CD4-positive, alpha-beta T cell (primary cell): Measurements from ENCODE around the gene POLE. TPM values are rescaled to one million over a fixed set of nuclear protein-coding genes. Genes with fewer than 3 reads are reported as not detected.

Experiments
- ATAC-seq: fragments of 200-7000 bp; cut with Tn5 transposase; one replicate; pipeline ENCODE4 v1.10.0; 2022; ENCODE audit warnings: mild to moderate bottlenecking; ENCODE audit not compliant: poor library complexity
- CTCF ChIA-PET: fragments of 350-600 bp; sonication (Branson Sonifier 250); formaldehyde crosslinking; loops from one replicate; lab custom pipeline; 2021; ENCODE audit warnings: antibody characterized with exemption, inconsistent platforms; lab: Charles Lee
- POLR2A ChIA-PET: fragments of 350-600 bp; sonication (Branson Sonifier 250); formaldehyde crosslinking; loops from one replicate; lab custom pipeline; 2021; ENCODE audit warnings: antibody characterized with exemption, inconsistent platforms; lab: Charles Lee
- DNase-seq, 14 experiments: peaks; one replicate each; pipeline ENCODE4 v3.0.0-alpha.2; 2013 to 2020; ENCODE audit warnings: mixed read lengths in 2 of 14
- H3K27ac ChIP-seq, 2 donors: one replicate each; pipeline versions ENCODE4 v1.5.1 to v1.7.0; 2013; ENCODE audit warnings: low read length in 2 of 2, low read depth in 1 of 2, mild to moderate bottlenecking in 1 of 2
- H3K27me3 ChIP-seq, 2 experiments: 1 replicate in 1 of 2; 2 replicates in 1 of 2; pipeline versions ENCODE4 v1.6.1 to v1.7.0; 2013; ENCODE audit warnings: low read length in 2 of 2, control low read depth in 1 of 2, mild to moderate bottlenecking in 1 of 2, moderate library complexity in 1 of 2; ENCODE audit not compliant: insufficient read depth in 2 of 2, control insufficient read depth in 1 of 2
- H3K36me3 ChIP-seq: one replicate; pipeline ENCODE4 v1.6.1; 2013; ENCODE audit warnings: low read length, control low read depth; ENCODE audit not compliant: insufficient read depth
- H3K4me1 ChIP-seq: one replicate; pipeline ENCODE4 v1.6.1; 2013; ENCODE audit warnings: low read length, control low read depth; ENCODE audit not compliant: insufficient read depth
- H3K4me3 ChIP-seq: one replicate; pipeline ENCODE4 v1.5.1; 2013; ENCODE audit warnings: mild to moderate bottlenecking, low read length, moderate library complexity
- H3K9me3 ChIP-seq, 2 experiments: 1 replicate in 1 of 2; 2 replicates in 1 of 2; pipeline versions ENCODE4 v1.6.1 to v1.7.0; 2013; ENCODE audit warnings: low read length in 2 of 2, mild to moderate bottlenecking in 2 of 2, control low read depth in 1 of 2, moderate library complexity in 1 of 2; ENCODE audit not compliant: control insufficient read depth in 1 of 2, insufficient read depth in 1 of 2
- H3K27ac Mint-ChIP-seq: one replicate; pipeline ENCODE4 v1.8.0; 2020; ENCODE audit warnings: mixed read lengths
- H3K27me3 Mint-ChIP-seq: one replicate; pipeline ENCODE4 v1.8.0; 2021; ENCODE audit warnings: mixed read lengths
- H3K36me3 Mint-ChIP-seq: one replicate; pipeline ENCODE4 v1.8.0; 2021; ENCODE audit warnings: low read depth, mixed read lengths
- H3K4me1 Mint-ChIP-seq: one replicate; pipeline ENCODE4 v1.8.0; 2021; ENCODE audit warnings: low read depth, mixed read lengths
- H3K4me3 Mint-ChIP-seq: one replicate; pipeline ENCODE4 v1.8.0; 2020; ENCODE audit warnings: mild to moderate bottlenecking, mixed read lengths
- H3K9me3 Mint-ChIP-seq: one replicate; pipeline ENCODE4 v1.8.0; 2020; ENCODE audit warnings: mixed read lengths
- intact Hi-C, 2 experiments: fragments of 100-400 bp; cut with DNase I in 1 of 2; cut with micrococcal nuclease in 1 of 2; formaldehyde crosslinking; loops; one replicate each; pipeline versions ENCODE4 v1.15.1 to v1.9.0; 2023 to 2025; cut with DNase I, micrococcal nuclease
- total RNA-seq, 174 experiments: library from RNA in 2 of 174; stranded (reverse) in 2 of 174; gene quantifications; one replicate each; pipeline ENCODE4 v1.2.3 and lab custom pipeline; 2021 to 2026
- TF ChIP-seq, protein P1 (sequence below): fragments of 200-600 bp; IDR thresholded peaks from one replicate; pipeline ENCODE4 v1.8.0; 2022; ENCODE audit warnings: antibody characterized with exemption, mild to moderate bottlenecking

Gene POLE
- total RNA-seq, 2 experiments from 2014 or later, result 41.8 to 46.1 TPM

DNA sequence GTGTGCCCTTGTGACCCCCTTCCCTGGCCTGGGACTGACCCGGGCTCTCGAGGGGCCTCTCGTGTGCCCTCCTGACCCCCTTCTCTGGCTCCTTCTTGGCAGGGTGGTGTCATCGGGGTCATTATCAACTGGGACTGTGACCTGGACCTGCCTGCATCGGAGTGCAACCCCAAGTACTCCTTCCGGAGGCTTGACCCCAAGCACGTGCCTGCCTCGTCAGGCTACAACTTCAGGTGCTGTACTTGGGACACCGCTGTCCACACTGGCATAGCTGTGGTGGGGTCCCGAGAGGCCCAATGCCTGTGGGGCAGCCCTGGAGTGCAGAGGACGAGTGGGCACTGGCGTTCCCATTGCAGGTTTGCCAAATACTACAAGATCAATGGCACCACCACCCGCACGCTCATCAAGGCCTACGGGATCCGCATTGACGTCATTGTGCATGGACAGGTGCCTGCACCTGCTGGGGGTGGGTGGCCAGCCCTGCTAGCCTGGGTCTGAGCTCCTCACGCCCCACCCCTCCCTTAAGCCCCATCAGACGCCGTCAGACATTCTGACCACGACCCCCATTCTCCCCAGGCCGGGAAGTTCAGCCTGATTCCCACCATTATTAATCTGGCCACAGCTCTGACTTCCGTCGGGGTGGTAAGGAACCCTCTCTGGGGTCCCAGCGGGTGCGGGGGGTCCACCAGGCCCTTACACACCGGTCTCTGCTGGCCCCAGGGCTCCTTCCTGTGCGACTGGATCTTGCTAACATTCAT lies 66.1 kb downstream of the POLE start:
- Histone ChIP-seq H3K4me3 (no peak overlapping the region), H3K27ac (no peak overlapping the region), H3K4me1 (peaks cover 6% of the 10 kb centered on the region), H3K9me3 (peaks cover 17 to 19% of the 10 kb centered on the region in 2 experiments), H3K27me3 (peaks cover 23 to 25% of the 10 kb centered on the region in 2 experiments), H3K36me3 (peaks cover 15% of the 10 kb centered on the region)
- CTCF ChIA-PET, result no interaction called here
- intact Hi-C loops, result no loop called here
- POLR2A ChIA-PET, result no interaction called here
- Mint-ChIP-seq H3K36me3 (peaks cover 6% of the 10 kb centered on the region), H3K4me1 (peaks cover 5% of the 10 kb centered on the region), H3K9me3 (no peaks in the 10 kb centered on the region), H3K27ac (no peak overlapping the region), H3K4me3 (no peak overlapping the region), H3K27me3 (peaks cover 17% of the 10 kb centered on the region)
- DNase-seq (peak in 1 of 14 experiments; percentile 15), ATAC-seq (no peak)
- TF ChIP-seq, protein P1, sequence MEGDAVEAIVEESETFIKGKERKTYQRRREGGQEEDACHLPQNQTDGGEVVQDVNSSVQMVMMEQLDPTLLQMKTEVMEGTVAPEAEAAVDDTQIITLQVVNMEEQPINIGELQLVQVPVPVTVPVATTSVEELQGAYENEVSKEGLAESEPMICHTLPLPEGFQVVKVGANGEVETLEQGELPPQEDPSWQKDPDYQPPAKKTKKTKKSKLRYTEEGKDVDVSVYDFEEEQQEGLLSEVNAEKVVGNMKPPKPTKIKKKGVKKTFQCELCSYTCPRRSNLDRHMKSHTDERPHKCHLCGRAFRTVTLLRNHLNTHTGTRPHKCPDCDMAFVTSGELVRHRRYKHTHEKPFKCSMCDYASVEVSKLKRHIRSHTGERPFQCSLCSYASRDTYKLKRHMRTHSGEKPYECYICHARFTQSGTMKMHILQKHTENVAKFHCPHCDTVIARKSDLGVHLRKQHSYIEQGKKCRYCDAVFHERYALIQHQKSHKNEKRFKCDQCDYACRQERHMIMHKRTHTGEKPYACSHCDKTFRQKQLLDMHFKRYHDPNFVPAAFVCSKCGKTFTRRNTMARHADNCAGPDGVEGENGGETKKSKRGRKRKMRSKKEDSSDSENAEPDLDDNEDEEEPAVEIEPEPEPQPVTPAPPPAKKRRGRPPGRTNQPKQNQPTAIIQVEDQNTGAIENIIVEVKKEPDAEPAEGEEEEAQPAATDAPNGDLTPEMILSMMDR, result no peak

DNA sequence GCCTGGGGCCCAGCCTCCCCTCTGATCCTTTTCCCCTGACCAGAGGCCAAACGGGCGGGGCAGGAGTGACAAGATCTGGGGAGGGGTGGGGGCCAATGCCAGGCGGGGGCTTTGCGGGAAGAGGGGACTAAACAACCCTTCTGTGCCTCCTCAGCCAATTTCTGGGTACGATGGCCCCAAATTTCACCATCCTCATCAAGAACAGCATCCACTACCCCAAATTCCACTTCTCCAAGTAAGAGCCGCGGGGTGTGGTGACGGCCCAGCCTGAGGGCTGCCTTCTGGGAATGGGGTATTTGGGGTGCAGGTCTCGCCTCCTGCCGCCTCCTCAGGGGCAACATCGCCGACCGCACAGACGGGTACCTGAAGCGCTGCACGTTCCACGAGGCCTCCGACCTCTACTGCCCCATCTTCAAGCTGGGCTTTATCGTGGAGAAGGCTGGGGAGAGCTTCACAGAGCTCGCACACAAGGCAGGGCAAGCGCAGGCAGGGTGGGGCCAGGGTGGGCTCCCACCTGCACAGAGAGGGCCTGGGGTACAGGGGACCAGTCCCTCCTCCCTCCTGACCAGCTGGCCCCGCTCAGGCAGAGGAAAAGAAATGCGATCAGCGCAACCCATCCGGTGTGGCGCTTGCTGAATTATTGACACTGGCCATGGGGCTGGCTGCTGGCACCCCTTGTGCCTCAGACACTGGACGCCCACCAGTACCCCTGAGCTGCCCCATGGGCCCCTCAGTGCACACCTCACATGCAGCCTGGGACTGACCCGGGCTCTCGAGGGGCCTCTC lies 66.8 kb downstream of the POLE start:
- H3K4me1 Mint-ChIP-seq, result peaks cover 5% of the 10 kb centered on the region
- ATAC-seq, result no peak
- CTCF ChIA-PET, result no interaction called here

DNA sequence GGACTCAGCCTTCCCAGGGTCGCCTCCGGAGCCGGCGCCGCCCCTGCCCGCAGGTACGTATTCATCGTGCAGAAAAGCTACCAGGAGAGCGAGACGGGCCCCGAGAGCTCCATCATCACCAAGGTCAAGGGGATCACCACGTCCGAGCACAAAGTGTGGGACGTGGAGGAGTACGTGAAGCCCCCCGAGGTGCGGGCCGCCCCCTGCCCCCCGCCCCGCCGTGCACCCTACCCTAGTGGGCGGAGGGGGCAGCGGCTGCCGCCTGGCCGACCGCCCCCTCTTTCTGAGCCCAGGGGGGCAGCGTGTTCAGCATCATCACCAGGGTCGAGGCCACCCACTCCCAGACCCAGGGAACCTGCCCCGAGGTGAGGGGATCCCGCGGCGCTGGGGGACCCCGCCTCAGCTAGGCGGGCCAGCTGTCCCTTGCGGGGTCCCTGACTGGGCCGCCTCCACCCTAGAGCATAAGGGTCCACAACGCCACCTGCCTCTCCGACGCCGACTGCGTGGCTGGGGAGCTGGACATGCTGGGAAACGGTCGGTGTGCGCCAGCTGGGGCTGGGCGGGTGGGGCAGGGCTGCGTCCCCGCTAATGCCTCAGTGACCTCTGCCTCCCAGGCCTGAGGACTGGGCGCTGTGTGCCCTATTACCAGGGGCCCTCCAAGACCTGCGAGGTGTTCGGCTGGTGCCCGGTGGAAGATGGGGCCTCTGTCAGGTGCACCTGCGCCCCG lies 67.6 kb downstream of the POLE start:
- Mint-ChIP-seq H3K36me3 (no peaks in the 10 kb centered on the region), H3K4me1 (peaks cover 11% of the 10 kb centered on the region), H3K27me3 (peaks cover 31% of the 10 kb centered on the region), H3K27ac (no peak overlapping the region), H3K4me3 (no peak overlapping the region), H3K9me3 (no peaks in the 10 kb centered on the region)
- ATAC-seq, result no peak
- Histone ChIP-seq H3K27ac (no peak overlapping the region), H3K27me3 (peaks cover 33 to 34% of the 10 kb centered on the region in 2 experiments), H3K9me3 (peaks cover 19 to 22% of the 10 kb centered on the region in 2 experiments), H3K36me3 (peaks cover 7% of the 10 kb centered on the region), H3K4me3 (no peak overlapping the region), H3K4me1 (peaks cover 12% of the 10 kb centered on the region)
- TF ChIP-seq, protein P1, result no peak
- peak in 1 of 14 experiments; percentile 14 for DNase-seq
- ChIA-PET CTCF (no interaction called here), POLR2A (no interaction called here)
- intact Hi-C loops, result no loop called here

More for the DNA sequence above, 66.8 kb downstream of the POLE start:
- Mint-ChIP-seq H3K9me3 (no peaks in the 10 kb centered on the region), H3K27ac (no peak overlapping the region), H3K4me3 (no peak overlapping the region), H3K36me3 (peaks cover 5% of the 10 kb centered on the region), H3K27me3 (peaks cover 24% of the 10 kb centered on the region)
- TF ChIP-seq, protein P1, result no peak
- Histone ChIP-seq H3K27ac (no peak overlapping the region), H3K27me3 (peaks cover 30 to 33% of the 10 kb centered on the region in 2 experiments), H3K9me3 (peaks cover 19 to 22% of the 10 kb centered on the region in 2 experiments), H3K4me3 (no peak overlapping the region), H3K36me3 (peaks cover 12% of the 10 kb centered on the region), H3K4me1 (peaks cover 6% of the 10 kb centered on the region)
- intact Hi-C loops, result no loop called here
- POLR2A ChIA-PET, result no interaction called here
- DNase-seq, result peak in 1 of 14 experiments; percentile 11
